Glutamatergic neuron (in vitro differentiated cells): Measurements from ENCODE around the gene MGMT. TPM values are rescaled to one million over a fixed set of nuclear protein-coding genes. Genes with fewer than 3 reads are reported as not detected.

Experiments
- DNase-seq: peaks from one replicate; pipeline ENCODE4 v3.0.0; 2022
- H3K27ac Mint-ChIP-seq: one replicate; pipeline ENCODE4 v1.8.0; 2020; ENCODE audit warnings: mild to moderate bottlenecking, mixed read lengths, inconsistent platforms; ENCODE audit not compliant: unreplicated experiment
- H3K27me3 Mint-ChIP-seq: one replicate; pipeline ENCODE4 v1.8.0; 2020; ENCODE audit warnings: mild to moderate bottlenecking, moderate library complexity, mixed read lengths, inconsistent platforms; ENCODE audit not compliant: unreplicated experiment
- H3K36me3 Mint-ChIP-seq: one replicate; pipeline ENCODE4 v1.8.0; 2020; ENCODE audit warnings: mild to moderate bottlenecking, mixed read lengths, inconsistent platforms; ENCODE audit not compliant: unreplicated experiment
- H3K4me1 Mint-ChIP-seq: one replicate; pipeline ENCODE4 v1.8.0; 2020; ENCODE audit warnings: mild to moderate bottlenecking, low read depth, mixed read lengths, inconsistent platforms; ENCODE audit not compliant: unreplicated experiment
- H3K4me3 Mint-ChIP-seq: one replicate; pipeline ENCODE4 v1.8.0; 2020; ENCODE audit warnings: mild to moderate bottlenecking, mixed read lengths, inconsistent platforms; ENCODE audit not compliant: unreplicated experiment
- H3K9me3 Mint-ChIP-seq: one replicate; pipeline ENCODE4 v1.8.0; 2020; ENCODE audit warnings: mild to moderate bottlenecking, moderate library complexity, mixed read lengths, inconsistent platforms; ENCODE audit not compliant: unreplicated experiment
- total RNA-seq: library from RNA; stranded (reverse); fragmentation: NEBNext Ultra II Directional; extraction: Animal tissue kit (Norgen Biotek cat#: 25700); gene quantifications from one replicate; pipeline ENCODE4 v1.2.1, GENCODE V29; 2021; ENCODE audit not compliant: unreplicated experiment
- TF ChIP-seq, protein P1 (sequence below): fragments of 200-600 bp; sonication (generic); IDR thresholded peaks from one replicate; pipeline ENCODE4 v1.5.0; 2021; ENCODE audit not compliant: partially characterized antibody, unreplicated experiment

The MGMT gene
- total RNA-seq, 1 donor from 2014 or later = 15.9 TPM

DNA sequence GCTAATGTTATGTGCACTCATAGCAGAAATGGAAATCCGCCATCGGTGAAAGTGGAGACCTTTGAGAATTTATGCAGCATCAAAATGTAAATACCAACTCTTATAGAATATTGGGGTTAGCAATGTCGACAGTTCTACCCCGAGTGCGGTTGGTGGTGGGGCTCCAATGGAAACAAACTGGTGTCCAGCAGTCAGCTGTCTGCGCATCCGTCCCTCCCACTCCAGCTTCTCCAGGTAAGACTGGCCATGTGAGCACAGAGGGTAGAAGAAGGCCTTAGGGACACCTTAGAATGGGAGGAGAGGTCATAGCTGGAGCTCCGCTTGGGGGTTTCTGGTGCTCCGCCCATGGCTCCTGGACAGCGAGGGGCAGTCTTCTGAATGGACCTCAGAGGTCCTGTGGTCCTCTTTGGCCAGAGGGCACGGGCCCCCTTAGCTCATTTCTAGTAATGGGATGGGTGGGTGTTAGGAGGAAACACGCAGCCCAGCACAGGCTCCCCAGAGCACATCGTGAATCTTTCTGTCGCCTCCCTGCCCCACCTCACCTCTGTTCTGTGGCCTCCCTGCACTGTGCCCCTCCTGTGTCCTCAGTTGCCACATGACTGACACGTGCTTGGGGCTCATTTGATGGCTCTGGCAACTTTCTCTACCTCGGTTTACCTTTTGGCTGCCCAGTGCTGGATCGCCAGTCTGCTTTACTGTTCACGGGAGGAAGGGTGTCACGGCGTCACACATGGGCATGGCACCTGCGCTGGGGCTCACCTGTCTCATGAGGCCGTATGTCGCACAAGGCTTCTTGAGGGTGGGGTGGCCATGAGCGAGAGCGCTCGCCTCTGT, 50.0 kb downstream of the MGMT start:
- H3K4me3 Mint-ChIP-seq = no peak overlapping the region
- TF ChIP-seq, protein P1, sequence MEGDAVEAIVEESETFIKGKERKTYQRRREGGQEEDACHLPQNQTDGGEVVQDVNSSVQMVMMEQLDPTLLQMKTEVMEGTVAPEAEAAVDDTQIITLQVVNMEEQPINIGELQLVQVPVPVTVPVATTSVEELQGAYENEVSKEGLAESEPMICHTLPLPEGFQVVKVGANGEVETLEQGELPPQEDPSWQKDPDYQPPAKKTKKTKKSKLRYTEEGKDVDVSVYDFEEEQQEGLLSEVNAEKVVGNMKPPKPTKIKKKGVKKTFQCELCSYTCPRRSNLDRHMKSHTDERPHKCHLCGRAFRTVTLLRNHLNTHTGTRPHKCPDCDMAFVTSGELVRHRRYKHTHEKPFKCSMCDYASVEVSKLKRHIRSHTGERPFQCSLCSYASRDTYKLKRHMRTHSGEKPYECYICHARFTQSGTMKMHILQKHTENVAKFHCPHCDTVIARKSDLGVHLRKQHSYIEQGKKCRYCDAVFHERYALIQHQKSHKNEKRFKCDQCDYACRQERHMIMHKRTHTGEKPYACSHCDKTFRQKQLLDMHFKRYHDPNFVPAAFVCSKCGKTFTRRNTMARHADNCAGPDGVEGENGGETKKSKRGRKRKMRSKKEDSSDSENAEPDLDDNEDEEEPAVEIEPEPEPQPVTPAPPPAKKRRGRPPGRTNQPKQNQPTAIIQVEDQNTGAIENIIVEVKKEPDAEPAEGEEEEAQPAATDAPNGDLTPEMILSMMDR = no peak
- no peaks in the 10 kb centered on the region for H3K36me3 Mint-ChIP-seq

DNA sequence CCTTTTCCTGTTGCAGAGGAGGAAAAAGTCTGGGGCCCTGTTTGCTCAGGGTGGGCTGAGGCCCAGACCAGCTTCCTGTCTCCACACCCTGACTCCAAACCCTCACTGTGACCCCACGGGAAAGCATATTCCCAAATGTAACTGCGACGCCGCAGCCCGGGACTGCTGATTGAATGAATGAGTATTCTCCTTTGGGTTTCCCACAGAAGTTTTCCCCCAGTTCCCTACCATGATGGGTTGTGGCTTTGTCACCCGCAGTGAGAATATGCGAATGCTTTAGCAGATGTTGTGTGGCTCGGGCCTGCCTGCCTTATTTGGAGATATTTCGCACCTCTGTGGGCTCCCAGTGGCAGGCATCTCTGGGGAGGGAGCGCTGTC, 50.6 kb downstream of the MGMT start:
- no peak for DNase-seq
- Mint-ChIP-seq H3K9me3 (peaks cover 3% of the 10 kb centered on the region), H3K36me3 (no peaks in the 10 kb centered on the region), H3K27me3 (peaks cover 3% of the 10 kb centered on the region), H3K4me3 (no peak overlapping the region), H3K27ac (no peak overlapping the region), H3K4me1 (peaks cover 4% of the 10 kb centered on the region)
- TF ChIP-seq, protein P1 = no peak

More for the DNA sequence above, 50.0 kb downstream of the MGMT start:
- peaks cover 3% of the 10 kb centered on the region for H3K27me3 Mint-ChIP-seq
- peaks cover 6% of the 10 kb centered on the region for H3K4me1 Mint-ChIP-seq
- DNase-seq = no peak
- no peak overlapping the region for H3K27ac Mint-ChIP-seq
- peaks cover 3% of the 10 kb centered on the region for H3K9me3 Mint-ChIP-seq

DNA sequence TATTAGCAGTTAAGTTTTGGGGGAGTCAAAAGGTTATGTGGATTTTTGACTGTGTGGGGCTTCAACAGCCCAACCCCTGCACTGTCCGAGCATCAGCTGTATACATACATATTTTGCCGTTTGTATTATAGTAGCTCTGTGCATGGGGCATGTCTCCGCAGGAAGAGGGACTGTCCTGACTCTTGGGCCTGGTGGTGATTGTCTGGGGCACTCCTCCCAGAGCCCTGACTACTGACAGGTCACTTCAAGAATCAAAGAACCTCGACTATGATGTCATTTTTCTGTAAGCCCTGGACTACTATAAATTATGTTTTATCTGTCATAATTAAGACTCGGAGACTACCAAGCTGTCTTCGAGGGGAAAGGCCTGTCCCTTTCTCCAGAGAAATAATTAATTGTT, 51.8 kb downstream of the MGMT start:
- H3K4me3 Mint-ChIP-seq = no peak overlapping the region
- H3K27ac Mint-ChIP-seq = no peak overlapping the region
- H3K36me3 Mint-ChIP-seq = no peaks in the 10 kb centered on the region
- peaks cover 5% of the 10 kb centered on the region for H3K27me3 Mint-ChIP-seq
- peaks cover 3% of the 10 kb centered on the region for H3K9me3 Mint-ChIP-seq
- no peak for DNase-seq
- TF ChIP-seq, protein P1 = no peak
- H3K4me1 Mint-ChIP-seq = peaks cover 4% of the 10 kb centered on the region

DNA sequence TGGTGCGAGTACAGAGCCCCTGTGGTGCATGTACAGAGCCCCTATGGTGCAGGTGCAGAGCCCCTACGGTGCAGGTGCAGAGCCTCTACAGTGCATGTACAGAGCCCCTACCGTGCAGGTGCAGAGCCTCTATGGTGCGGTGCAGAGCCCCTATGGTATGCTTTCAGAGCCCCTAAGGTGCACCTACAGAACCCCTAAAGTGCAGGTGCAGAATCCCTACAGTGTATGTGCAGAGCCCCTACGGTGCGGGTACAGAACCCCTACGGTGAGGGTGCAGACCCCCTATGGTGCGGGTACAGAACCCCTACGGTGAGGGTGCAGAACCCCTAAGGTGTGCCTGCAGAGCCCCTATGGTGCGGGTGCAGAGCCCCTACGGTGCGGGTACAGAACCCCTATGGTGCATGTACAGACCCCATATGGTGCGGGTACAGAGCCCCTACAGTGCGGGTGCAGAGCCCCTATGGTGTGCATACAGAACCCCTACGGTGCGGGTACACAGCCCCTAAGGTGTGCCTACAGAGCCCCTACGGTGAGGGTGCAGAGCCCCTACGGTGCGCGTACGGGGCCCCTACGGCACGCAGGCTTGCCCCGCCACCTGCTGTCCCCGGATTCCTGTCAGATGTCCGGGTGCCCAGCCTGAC, 53.5 kb downstream of the MGMT start:
- H3K27me3 Mint-ChIP-seq = peaks cover 2% of the 10 kb centered on the region

More for the DNA sequence above, 53.5 kb downstream of the MGMT start:
- no peak for DNase-seq
- peaks cover 3% of the 10 kb centered on the region for H3K9me3 Mint-ChIP-seq
- TF ChIP-seq, protein P1 = no peak
- H3K4me3 Mint-ChIP-seq = no peak overlapping the region
- H3K4me1 Mint-ChIP-seq = no peaks in the 10 kb centered on the region
- H3K36me3 Mint-ChIP-seq = no peaks in the 10 kb centered on the region
- H3K27ac Mint-ChIP-seq = no peak overlapping the region
